CD4-positive, CD25-positive, alpha-beta regulatory T cell (primary cell): ENCODE results near the gene PARP11. TPM values are rescaled to one million over a fixed set of nuclear protein-coding genes. Genes with fewer than 3 reads are reported as not detected.
A peak's percentile ranks its signal among the peaks of the same experiment; 100 is the strongest.

Experiments
- ATAC-seq, 2 donors: fragments of 150-1000 bp; cut with Tn5 transposase; one replicate each; pipeline ENCODE4 v1.10.0; 2021; ENCODE audit warnings: low read depth in 2 of 2, moderate number of reproducible peaks in 2 of 2, moderate library complexity in 1 of 2
- DNase-seq, 3 donors: peaks; one replicate each; pipeline versions ENCODE4 v3.0.0 to v3.0.0-alpha.2; 2012 to 2022; ENCODE audit warnings: mixed read lengths in 1 of 3
- H3K27ac ChIP-seq: one replicate; pipeline ENCODE4 v1.7.0; 2013; ENCODE audit warnings: mild to moderate bottlenecking, low read length; ENCODE audit not compliant: insufficient read depth, poor library complexity, severe bottlenecking
- H3K27me3 ChIP-seq: one replicate; pipeline ENCODE4 v1.7.0; 2013; ENCODE audit warnings: low read length; ENCODE audit not compliant: control insufficient read depth, insufficient read depth
- H3K36me3 ChIP-seq: one replicate; pipeline ENCODE4 v1.7.0; 2013; ENCODE audit warnings: mild to moderate bottlenecking, low read length, moderate library complexity; ENCODE audit not compliant: control insufficient read depth, insufficient read depth
- H3K4me1 ChIP-seq: 2 replicates; pipeline ENCODE4 v1.7.0; 2013; ENCODE audit warnings: mild to moderate bottlenecking, low read length; ENCODE audit not compliant: insufficient read depth, control insufficient read depth, poor library complexity, severe bottlenecking
- H3K4me3 ChIP-seq: one replicate; pipeline ENCODE4 v1.7.0; 2013; ENCODE audit warnings: low read depth, mild to moderate bottlenecking, low read length, moderate library complexity
- H3K9me3 ChIP-seq, 2 experiments: 1 replicate in 1 of 2; 2 replicates in 1 of 2; pipeline ENCODE4 v1.7.0; 2013; ENCODE audit warnings: low read length in 2 of 2, mild to moderate bottlenecking in 1 of 2, moderate library complexity in 1 of 2; ENCODE audit not compliant: control insufficient read depth in 2 of 2
- H3K27ac Mint-ChIP-seq, 3 donors: one replicate each; pipeline ENCODE4 v1.8.0; 2020 to 2022; ENCODE audit warnings: mild to moderate bottlenecking in 3 of 3, mixed read lengths in 3 of 3, moderate library complexity in 2 of 3
- H3K27me3 Mint-ChIP-seq: one replicate; pipeline ENCODE4 v1.8.0; 2022; ENCODE audit warnings: mild to moderate bottlenecking, mixed read lengths
- H3K36me3 Mint-ChIP-seq: one replicate; pipeline ENCODE4 v1.8.0; 2020; ENCODE audit warnings: mixed read lengths
- H3K4me1 Mint-ChIP-seq, 4 donors: one replicate each; pipeline ENCODE4 v1.8.0; 2020 to 2022; ENCODE audit warnings: mixed read lengths in 4 of 4, mild to moderate bottlenecking in 1 of 4
- H3K4me3 Mint-ChIP-seq, 4 donors: one replicate each; pipeline ENCODE4 v1.8.0; 2020 to 2022; ENCODE audit warnings: mild to moderate bottlenecking in 4 of 4, mixed read lengths in 4 of 4, moderate library complexity in 3 of 4
- H3K9me3 Mint-ChIP-seq, 7 donors: one replicate each; pipeline ENCODE4 v1.8.0; 2020 to 2022; ENCODE audit warnings: mixed read lengths in 7 of 7, mild to moderate bottlenecking in 3 of 7, moderate library complexity in 2 of 7
- polyA plus RNA-seq, 4 donors: library from polyadenylated mRNA; unstranded; fragments of 300-500 nt; fragmentation: Illumina TruSeq; gene quantifications; one replicate each; pipeline ENCODE4 v1.2.3, GENCODE V29; 2021
- total RNA-seq: library from RNA; stranded (reverse); gene quantifications from one replicate; pipeline ENCODE4 v1.2.3, GENCODE V29; 2022

The PARP11 gene
- total and polyA plus RNA-seq, 5 donors from 2014 or later, result 5.2 to 16.1 (median 6.8) TPM

DNA sequence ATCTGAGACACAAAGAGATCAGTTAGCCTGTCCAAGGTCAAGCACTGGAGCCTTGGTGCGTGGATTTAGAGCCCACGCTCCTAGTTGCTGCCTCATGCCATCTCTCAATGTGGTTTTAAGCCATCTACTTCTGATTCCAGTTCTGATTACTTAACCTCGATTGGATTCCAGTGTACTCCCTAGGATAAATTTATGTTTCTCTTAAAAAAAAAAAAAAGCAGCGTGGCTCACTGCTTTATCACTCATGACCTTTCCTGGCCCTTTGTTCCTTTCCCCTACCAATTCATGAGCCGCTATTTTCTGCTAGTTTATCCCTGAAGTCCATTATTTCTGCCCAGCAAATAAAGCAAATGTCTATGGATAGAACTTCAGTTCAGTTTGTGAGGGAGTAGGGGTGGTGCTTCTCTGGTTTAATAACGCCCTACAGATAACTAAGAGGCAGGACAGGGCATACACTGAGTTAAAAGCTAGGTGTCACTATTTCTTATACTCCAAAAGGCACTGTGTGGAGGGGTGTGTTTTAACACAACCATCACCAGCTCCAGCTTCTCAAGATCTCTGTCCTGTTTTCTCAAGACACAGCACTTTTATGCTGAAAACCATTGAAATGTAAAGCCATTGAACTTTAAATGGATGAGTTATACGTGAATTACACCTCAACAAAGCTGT lies 9.8 kb upstream of the PARP11 start:
- H3K27ac ChIP-seq, result no peak overlapping the region
- no peaks in the 10 kb centered on the region for H3K36me3 ChIP-seq
- Mint-ChIP-seq H3K9me3 (no peaks in the 10 kb centered on the region), H3K4me3 (no peak overlapping the region), H3K4me1 (peaks cover 4 to 10% (median 7%) of the 10 kb centered on the region in 4 donors), H3K27me3 (peaks cover 22% of the 10 kb centered on the region), H3K27ac (no peak overlapping the region), H3K36me3 (no peaks in the 10 kb centered on the region)
- H3K4me1 ChIP-seq, result peaks cover 6% of the 10 kb centered on the region
- H3K4me3 ChIP-seq, result no peak overlapping the region
- H3K9me3 ChIP-seq, result no peaks in the 10 kb centered on the region
- peak in 2 of 3 donors; percentile 41 to 64 for DNase-seq
- no peaks in the 10 kb centered on the region for H3K27me3 ChIP-seq
- ATAC-seq, result peak; percentile 88 to 91

DNA sequence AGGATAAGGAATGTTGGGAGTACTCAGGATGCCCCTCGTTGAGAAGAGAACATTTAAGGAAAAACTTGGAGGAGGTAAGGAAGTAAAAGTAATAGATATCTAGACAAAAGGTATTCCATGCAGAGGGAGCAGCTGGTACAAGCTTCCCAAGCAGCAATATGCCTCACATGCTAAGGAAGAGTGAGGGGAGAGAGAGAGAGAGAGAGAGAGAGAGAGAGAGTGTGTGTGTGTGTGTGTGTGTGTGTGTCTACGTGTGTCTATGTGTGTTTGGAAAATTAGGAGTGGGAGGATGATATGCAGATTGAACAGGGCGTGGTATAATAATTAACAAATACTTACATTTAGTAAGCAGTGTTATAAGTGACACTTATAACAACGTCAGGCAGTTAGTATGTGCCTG lies 9.2 kb upstream of the PARP11 start:
- Histone ChIP-seq H3K9me3 (no peaks in the 10 kb centered on the region), H3K36me3 (no peaks in the 10 kb centered on the region), H3K27me3 (no peaks in the 10 kb centered on the region), H3K4me1 (peaks cover 6% of the 10 kb centered on the region), H3K4me3 (no peak overlapping the region), H3K27ac (no peak overlapping the region)
- DNase-seq, result no peak
- peaks cover 4 to 10% (median 7%) of the 10 kb centered on the region in 4 donors for H3K4me1 Mint-ChIP-seq
- H3K9me3 Mint-ChIP-seq, result no peaks in the 10 kb centered on the region
- H3K4me3 Mint-ChIP-seq, result no peak overlapping the region
- H3K36me3 Mint-ChIP-seq, result no peaks in the 10 kb centered on the region
- peaks cover 28% of the 10 kb centered on the region for H3K27me3 Mint-ChIP-seq
- no peak for ATAC-seq
- H3K27ac Mint-ChIP-seq, result no peak overlapping the region

DNA sequence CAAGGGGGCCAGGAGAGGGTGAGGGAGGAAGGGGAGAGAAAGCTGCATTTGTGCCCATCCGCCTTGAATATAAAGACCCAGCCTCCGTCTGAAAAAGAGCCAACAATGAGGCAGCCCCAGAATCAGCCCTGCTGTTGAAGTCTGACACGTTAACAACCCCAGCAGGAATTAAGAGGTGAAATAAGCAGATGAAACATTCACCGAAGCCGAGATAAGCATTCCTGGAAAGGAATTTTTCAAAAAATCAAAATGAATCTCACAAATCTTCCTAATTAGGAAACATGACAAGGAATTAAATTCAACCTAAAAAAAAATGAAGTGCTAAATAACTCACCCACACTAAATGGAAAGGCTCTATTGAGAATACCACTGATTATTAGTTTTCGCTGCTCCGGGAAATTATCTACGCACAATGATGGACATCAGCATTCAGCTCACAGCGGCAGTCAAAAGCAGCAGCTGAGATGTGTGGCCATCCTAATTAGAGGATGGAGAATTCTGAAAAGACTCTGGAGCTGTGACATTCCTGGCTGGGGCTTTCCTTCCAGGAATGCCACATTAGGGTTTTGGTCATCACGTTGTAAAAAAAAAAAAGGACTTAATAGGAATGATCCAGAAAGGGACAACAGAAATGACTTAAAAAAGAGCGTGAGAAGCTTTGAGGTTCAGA lies 8.2 kb upstream of the PARP11 start:
- Histone ChIP-seq H3K4me1 (peaks cover 6% of the 10 kb centered on the region), H3K27ac (no peak overlapping the region), H3K36me3 (no peaks in the 10 kb centered on the region), H3K4me3 (no peak overlapping the region), H3K9me3 (no peaks in the 10 kb centered on the region), H3K27me3 (no peaks in the 10 kb centered on the region)
- Mint-ChIP-seq H3K27me3 (peaks cover 37% of the 10 kb centered on the region), H3K4me3 (no peak overlapping the region), H3K36me3 (no peaks in the 10 kb centered on the region), H3K27ac (no peak overlapping the region), H3K4me1 (peaks cover 4 to 8% (median 7%) of the 10 kb centered on the region in 4 donors), H3K9me3 (no peaks in the 10 kb centered on the region)
- DNase-seq (no peak), ATAC-seq (no peak)

DNA sequence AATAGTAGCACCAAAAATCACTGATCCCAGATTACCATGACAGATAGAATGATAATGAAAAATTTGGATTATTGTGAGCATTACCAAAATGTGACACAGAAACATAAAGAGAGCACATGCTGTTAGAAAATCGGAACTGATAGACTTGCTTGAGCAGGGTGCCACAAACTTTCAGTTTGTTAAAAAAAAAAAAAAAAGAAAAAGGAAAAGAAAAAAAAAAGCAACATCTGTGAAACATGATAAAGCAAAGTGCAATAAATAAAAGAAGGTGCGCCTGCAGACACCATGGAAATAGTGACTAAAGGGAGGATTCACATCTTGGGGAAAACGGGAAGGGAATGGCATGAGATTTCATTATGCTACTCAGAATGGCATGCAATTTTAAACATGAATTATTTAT lies 6.6 kb upstream of the PARP11 start:
- H3K27me3 ChIP-seq, result no peaks in the 10 kb centered on the region
- DNase-seq (no peak), ATAC-seq (no peak)
- H3K4me3 ChIP-seq, result no peak overlapping the region
- no peak overlapping the region for H3K4me3 Mint-ChIP-seq
- H3K9me3 Mint-ChIP-seq, result no peaks in the 10 kb centered on the region
- no peaks in the 10 kb centered on the region for H3K36me3 ChIP-seq
- H3K36me3 Mint-ChIP-seq, result no peaks in the 10 kb centered on the region
- no peaks in the 10 kb centered on the region for H3K9me3 ChIP-seq
- peak overlapping the region in 1 of 3 donors; percentile 2 for H3K27ac Mint-ChIP-seq
- H3K4me1 ChIP-seq, result no peaks in the 10 kb centered on the region
- H3K27me3 Mint-ChIP-seq, result peaks cover 34% of the 10 kb centered on the region
- H3K4me1 Mint-ChIP-seq, result no peaks in the 10 kb centered on the region
- H3K27ac ChIP-seq, result no peak overlapping the region

DNA sequence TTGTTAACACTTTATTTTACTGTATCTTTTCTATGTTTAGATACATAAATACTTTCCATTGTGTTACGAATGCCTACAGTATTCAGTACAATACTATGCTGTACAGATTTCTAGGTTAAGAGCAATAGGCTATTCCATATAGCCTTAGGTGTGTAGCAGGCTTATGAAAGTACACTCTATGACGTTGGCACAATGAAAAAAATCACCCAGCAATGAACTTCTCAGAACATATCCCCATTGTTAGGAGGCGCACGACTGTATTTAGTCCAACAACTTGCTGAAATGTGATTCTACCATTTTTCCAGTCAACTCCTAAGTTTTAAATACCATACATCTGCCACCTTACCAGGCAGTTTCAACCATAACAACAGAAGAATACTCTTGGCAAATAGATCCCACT lies 1.8 kb downstream of the PARP11 start:
- H3K9me3 Mint-ChIP-seq, result peaks cover 0 to 5% (median 0%) of the 10 kb centered on the region in 7 donors
- Histone ChIP-seq H3K4me3 (peak overlapping the region; percentile 97), H3K27ac (no peak overlapping the region), H3K4me1 (peaks cover 43% of the 10 kb centered on the region), H3K9me3 (peaks cover 0 to under 1% of the 10 kb centered on the region in 2 experiments), H3K36me3 (no peaks in the 10 kb centered on the region), H3K27me3 (no peaks in the 10 kb centered on the region)
- no peak for ATAC-seq
- DNase-seq, result no peak
- H3K4me3 Mint-ChIP-seq, result peak overlapping the region; percentile 91 to 97 (median 95)
- peaks cover 40 to 59% (median 53%) of the 10 kb centered on the region in 4 donors for H3K4me1 Mint-ChIP-seq
- H3K27me3 Mint-ChIP-seq, result peaks cover 4% of the 10 kb centered on the region
- peak overlapping the region; percentile 76 to 98 (median 97) for H3K27ac Mint-ChIP-seq
- H3K36me3 Mint-ChIP-seq, result peaks cover 12% of the 10 kb centered on the region

DNA sequence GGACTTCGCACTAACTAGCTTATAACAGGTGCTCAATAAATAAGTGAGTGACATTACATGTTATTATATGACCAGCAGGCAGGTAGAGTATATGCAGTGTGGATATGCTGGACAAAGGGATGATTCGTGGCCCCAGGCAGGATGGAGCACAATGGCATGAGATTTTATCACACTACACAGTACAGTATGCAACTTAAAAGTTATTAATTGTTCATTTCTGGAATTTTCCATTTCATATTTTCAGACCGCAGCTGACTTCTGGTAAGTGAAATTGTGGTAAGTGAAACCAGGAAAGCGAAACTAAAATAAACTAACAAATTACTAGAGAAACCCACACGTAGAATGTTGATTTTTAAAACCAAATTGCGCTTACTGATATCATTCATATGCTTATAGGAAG lies 3.3 kb downstream of the PARP11 start:
- peaks cover under 1% of the 10 kb centered on the region for H3K27me3 Mint-ChIP-seq
- H3K27ac Mint-ChIP-seq, result peak overlapping the region; percentile 76 to 97 (median 92)
- peaks cover 11 to 13% of the 10 kb centered on the region in 2 experiments for H3K9me3 ChIP-seq
- H3K9me3 Mint-ChIP-seq, result peaks cover 1 to 11% (median 7%) of the 10 kb centered on the region in 7 donors
- H3K4me1 ChIP-seq, result peaks cover 43% of the 10 kb centered on the region
- peaks cover 7% of the 10 kb centered on the region for H3K36me3 ChIP-seq
- peak overlapping the region; percentile 97 for H3K4me3 ChIP-seq
- H3K36me3 Mint-ChIP-seq, result peaks cover 23% of the 10 kb centered on the region
- peak overlapping the region; percentile 77 for H3K27ac ChIP-seq
- peak overlapping the region; percentile 91 to 97 (median 95) for H3K4me3 Mint-ChIP-seq
- DNase-seq, result peak in 2 of 3 donors; percentile 37 to 67
- no peak for ATAC-seq
- peaks cover 40 to 64% (median 59%) of the 10 kb centered on the region in 4 donors for H3K4me1 Mint-ChIP-seq
- H3K27me3 ChIP-seq, result no peaks in the 10 kb centered on the region

DNA sequence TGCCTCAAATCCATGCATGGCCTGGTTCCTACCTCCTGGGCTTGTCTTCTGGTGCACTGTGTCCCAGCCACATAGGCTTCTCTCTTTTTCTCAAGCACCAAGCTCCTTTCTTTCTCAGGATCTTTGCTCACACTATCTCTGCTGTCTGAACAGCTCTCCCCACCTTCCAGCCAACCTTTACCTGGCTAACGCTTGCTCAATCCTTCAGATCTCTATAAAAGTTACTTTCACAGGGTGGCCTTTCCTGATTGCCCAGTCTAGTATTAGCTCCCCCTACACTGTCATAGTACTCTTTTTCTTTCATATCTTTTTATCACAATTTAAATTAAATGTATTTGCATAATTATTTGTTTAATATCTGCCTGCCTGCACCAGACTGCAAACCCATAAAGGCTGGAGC lies 3.8 kb downstream of the PARP11 start:
- H3K27ac Mint-ChIP-seq, result peak overlapping the region; percentile 76 to 97 (median 92)
- peaks cover 12 to 13% of the 10 kb centered on the region in 2 experiments for H3K9me3 ChIP-seq
- peaks cover 7% of the 10 kb centered on the region for H3K36me3 ChIP-seq
- peak overlapping the region; percentile 91 to 97 (median 95) for H3K4me3 Mint-ChIP-seq
- DNase-seq, result no peak
- H3K4me1 ChIP-seq, result peaks cover 43% of the 10 kb centered on the region
- ATAC-seq, result no peak
- H3K9me3 Mint-ChIP-seq, result peaks cover 1 to 14% (median 7%) of the 10 kb centered on the region in 7 donors
- H3K27me3 ChIP-seq, result no peaks in the 10 kb centered on the region
- peak overlapping the region; percentile 77 for H3K27ac ChIP-seq
- H3K36me3 Mint-ChIP-seq, result peaks cover 26% of the 10 kb centered on the region
- peaks cover 42 to 64% (median 59%) of the 10 kb centered on the region in 4 donors for H3K4me1 Mint-ChIP-seq
- peak overlapping the region; percentile 97 for H3K4me3 ChIP-seq
- no peaks in the 10 kb centered on the region for H3K27me3 Mint-ChIP-seq
